IMR-90 (cell line): Measurements from ENCODE around the gene IGDCC3. TPM values are rescaled to one million over a fixed set of nuclear protein-coding genes. Genes with fewer than 3 reads are reported as not detected.
A peak's percentile ranks its signal among the peaks of the same experiment; 100 is the strongest.

ENCODE experiments used
- ATAC-seq: fragments of 200-7000 bp; cut with Tn5 transposase; 2 replicates; pipeline ENCODE4 v1.9.1; 2020; ENCODE audit warnings: low read depth, mild to moderate bottlenecking, moderate library complexity
- BruUV-seq: library from RNA; stranded (reverse); fragments of 400-500 nt; replicated peaks from 2 replicates; lab custom pipeline; 2021; lab: Mats Ljungman, UMichigan
- CTCF ChIA-PET: fragments of 300-600 bp; formaldehyde crosslinking; extraction: SDS; loops from one replicate; lab custom pipeline; 2021; ENCODE audit warnings: antibody characterized with exemption; lab: Yijun Ruan, JAX
- POLR2A ChIA-PET: fragments of 300-600 bp; sonication (Branson Sonifier 250); formaldehyde crosslinking; loops from one replicate; lab custom pipeline; 2022; ENCODE audit warnings: antibody characterized with exemption; ENCODE audit not compliant: unreplicated experiment; lab: Charles Lee
- DNase-seq: peaks from one replicate; pipeline ENCODE4 v3.0.0; 2013
- H2AFZ ChIP-seq: replicated peaks from 2 replicates; pipeline ENCODE3; 2013; ENCODE audit warnings: low read length, mild to moderate bottlenecking; ENCODE audit not compliant: poor library complexity
- H2AK5ac ChIP-seq: 2 replicates; pipeline ENCODE4 v1.6.1; 2013; ENCODE audit warnings: low read depth, low read length, inconsistent platforms
- H2AK9ac ChIP-seq: replicated peaks from 2 replicates; pipeline ENCODE3; 2013; ENCODE audit warnings: mild to moderate bottlenecking, low read depth, low read length, moderate library complexity; ENCODE audit not compliant: poor library complexity
- H2BK120ac ChIP-seq: 2 replicates; pipeline ENCODE4 v1.6.1; 2013; ENCODE audit warnings: low read depth, low read length, inconsistent platforms
- H2BK15ac ChIP-seq: 3 replicates; pipeline ENCODE4 v1.6.1; 2013; ENCODE audit warnings: low read depth, low read length, inconsistent platforms
- H2BK20ac ChIP-seq: 2 replicates; pipeline ENCODE4 v1.6.1; 2013; ENCODE audit warnings: low read depth, mild to moderate bottlenecking, inconsistent platforms, low read length, moderate library complexity
- H2BK5ac ChIP-seq: 2 replicates; pipeline ENCODE4 v1.6.1; 2013; ENCODE audit warnings: mild to moderate bottlenecking, low read depth, low read length, inconsistent platforms; ENCODE audit not compliant: poor library complexity, severe bottlenecking
- H3K14ac ChIP-seq: replicated peaks from 2 replicates; pipeline ENCODE4 v1.6.1; 2013; ENCODE audit warnings: low read depth, low read length, inconsistent platforms
- H3K18ac ChIP-seq: 2 replicates; pipeline ENCODE4 v1.6.1; 2013; ENCODE audit warnings: low read depth, low read length, control low read depth
- H3K23ac ChIP-seq: 2 replicates; pipeline ENCODE4 v1.6.1; 2013; ENCODE audit warnings: low read depth, low read length, inconsistent platforms
- H3K27ac ChIP-seq: 2 replicates; pipeline ENCODE4 v1.5.1; 2013; ENCODE audit warnings: mild to moderate bottlenecking, control low read depth, low read length; ENCODE audit not compliant: insufficient read depth
- H3K27me3 ChIP-seq: 2 replicates; pipeline ENCODE4 v1.6.1; 2013; ENCODE audit warnings: low read length; ENCODE audit not compliant: control insufficient read depth, insufficient read depth
- H3K36me3 ChIP-seq: 2 replicates; pipeline ENCODE4 v1.6.1; 2013; ENCODE audit warnings: low read length, mixed read lengths; ENCODE audit not compliant: control insufficient read depth, insufficient read depth
- H3K4ac ChIP-seq: 2 replicates; pipeline ENCODE4 v1.6.1; 2013; ENCODE audit warnings: low read depth, low read length, inconsistent platforms
- H3K4me1 ChIP-seq: 2 replicates; pipeline ENCODE4 v1.6.1; 2013; ENCODE audit warnings: low read length, mixed read lengths; ENCODE audit not compliant: control insufficient read depth, insufficient read depth
- H3K4me2 ChIP-seq: 2 replicates; pipeline ENCODE4 v1.6.1; 2013; ENCODE audit warnings: low read depth, mild to moderate bottlenecking, control low read depth, low read length, moderate library complexity
- H3K4me3 ChIP-seq: 2 replicates; pipeline ENCODE4 v1.5.1; 2013; ENCODE audit warnings: low read depth, mild to moderate bottlenecking, control low read depth, low read length, moderate library complexity; ENCODE audit not compliant: insufficient read depth
- H3K56ac ChIP-seq: 2 replicates; pipeline ENCODE4 v1.6.1; 2013; ENCODE audit warnings: low read length, inconsistent platforms; ENCODE audit not compliant: insufficient read depth; ENCODE audit errors: extremely low read depth
- H3K79me1 ChIP-seq, 2 experiments: 2 replicates each; pipeline ENCODE4 v1.6.1; 2013; ENCODE audit warnings: low read length in 2 of 2, inconsistent platforms in 1 of 2, low read depth in 1 of 2
- H3K9ac ChIP-seq: 2 replicates; pipeline ENCODE4 v1.6.1; 2013; ENCODE audit warnings: low read depth, low read length, control low read depth
- H3K9me1 ChIP-seq: 2 replicates; pipeline ENCODE4 v1.6.1; 2013; ENCODE audit warnings: low read length, inconsistent platforms; ENCODE audit not compliant: insufficient read depth
- H3K9me3 ChIP-seq: 2 replicates; pipeline ENCODE4 v1.6.1; 2013; ENCODE audit warnings: low read length; ENCODE audit not compliant: control insufficient read depth, insufficient read depth
- H4K20me1 ChIP-seq: 2 replicates; pipeline ENCODE4 v1.6.1; 2013; ENCODE audit warnings: low read length, inconsistent platforms; ENCODE audit not compliant: insufficient read depth
- H4K5ac ChIP-seq: 2 replicates; pipeline ENCODE4 v1.6.1; 2013; ENCODE audit warnings: mild to moderate bottlenecking, low read depth, low read length, control low read depth
- H4K8ac ChIP-seq, 2 experiments: 2 replicates each; pipeline ENCODE4 v1.6.1; 2013; ENCODE audit warnings: low read depth in 2 of 2, low read length in 2 of 2, control low read depth in 1 of 2, inconsistent platforms in 1 of 2
- H4K91ac ChIP-seq: 2 replicates; pipeline ENCODE4 v1.6.1; 2013; ENCODE audit warnings: low read depth, low read length, inconsistent platforms; ENCODE audit not compliant: insufficient read depth
- BHLHE40 ChIP-seq: fragments of 150-350 bp; IDR thresholded peaks from 2 replicates; pipeline ENCODE4 v1.6.1; 2016; ENCODE audit warnings: mild to moderate bottlenecking, low read depth, low read length
- CEBPB ChIP-seq: IDR thresholded peaks from 2 replicates; pipeline ENCODE4 v1.6.1; 2012; ENCODE audit warnings: low read depth, low read length, improper control_type of control experiment
- CHD1 ChIP-seq: IDR thresholded peaks from 2 replicates; pipeline ENCODE4 v1.6.1; 2012; ENCODE audit warnings: low read depth, low read length, improper control_type of control experiment
- FOS ChIP-seq: fragments of 150-350 bp; IDR thresholded peaks from 2 replicates; pipeline ENCODE4 v1.6.1; 2016; ENCODE audit warnings: low read depth, low read length
- MAFK ChIP-seq: IDR thresholded peaks from 2 replicates; pipeline ENCODE4 v1.6.1; 2012; ENCODE audit warnings: low read depth, low read length, improper control_type of control experiment
- MAZ ChIP-seq: IDR thresholded peaks from 2 replicates; pipeline ENCODE4 v1.6.1; 2012; ENCODE audit warnings: low read depth, mild to moderate bottlenecking, low read length, improper control_type of control experiment, moderate library complexity, borderline replicate concordance
- MXI1 ChIP-seq: IDR thresholded peaks from 2 replicates; pipeline ENCODE4 v1.6.1; 2012; ENCODE audit warnings: low read depth, mild to moderate bottlenecking, low read length, moderate library complexity, borderline replicate concordance
- NFE2L2 ChIP-seq: fragments of 150-350 bp; IDR thresholded peaks from 2 replicates; pipeline ENCODE4 v1.6.1; 2016; ENCODE audit warnings: low read depth, mild to moderate bottlenecking, low read length
- POLR2A ChIP-seq: IDR thresholded peaks from 2 replicates; pipeline ENCODE4 v1.6.1; 2012; ENCODE audit warnings: mild to moderate bottlenecking, low read depth, low read length
- RAD21 ChIP-seq: IDR thresholded peaks from 2 replicates; pipeline ENCODE4 v1.6.1; 2012; ENCODE audit warnings: low read length, improper control_type of control experiment
- RCOR1 ChIP-seq: IDR thresholded peaks from 2 replicates; pipeline ENCODE4 v1.6.1; 2012; ENCODE audit warnings: mild to moderate bottlenecking, low read length, improper control_type of control experiment; ENCODE audit not compliant: insufficient replicate concordance
- RFX5 ChIP-seq: IDR thresholded peaks from 2 replicates; pipeline ENCODE4 v1.8.0; 2012; ENCODE audit warnings: low read depth, mild to moderate bottlenecking, low read length, moderate library complexity
- SMC3 ChIP-seq: fragments of 150-350 bp; IDR thresholded peaks from 2 replicates; pipeline ENCODE4 v1.6.1; 2016; ENCODE audit warnings: low read depth, mild to moderate bottlenecking, antibody characterized with exemption, low read length, moderate library complexity
- WGBS, 2 experiments: methylation state at CpG; one replicate each; pipeline versions ENCODE4 v1.1.5 to v1.1.7; 2013; ENCODE audit warnings: missing lambda C conversion rate in 2 of 2; ENCODE audit not compliant: insufficient read length in 1 of 2; ENCODE audit errors: extremely low coverage in 2 of 2; 5-methylcytosine and 5-hydroxymethylcytosine counted together
- dilution Hi-C: fragments of 300-500 bp; cut with HindIII; formaldehyde crosslinking; loops from one replicate; pipeline ENCODE4 v1.14.3; 2018; ENCODE audit warnings: low sequenced_read_pairs; ENCODE audit not compliant: unreplicated experiment
- in situ Hi-C: fragments of 300-500 bp; cut with MboI; formaldehyde crosslinking; loops from 3 replicates; pipeline ENCODE4 v1.14.3; 2019; ENCODE audit warnings: low sequenced_read_pairs, inconsistent platforms, mixed read lengths
- intact Hi-C: fragments of 100-400 bp; cut with micrococcal nuclease; formaldehyde crosslinking; loops from 2 replicates; pipeline ENCODE4 v1.10.0; 2022
- polyA plus RNA-seq, 3 experiments: library from polyadenylated mRNA; depleted of rRNA; stranded (reverse); fragments of >200 nt; gene quantifications; 2 replicates each; pipeline ENCODE4 v1.2.3, GENCODE V29; 2012; ENCODE audit warnings: low replicate concordance in 1 of 3
- total RNA-seq: library from RNA; depleted of rRNA; stranded (reverse); fragments of >200 nt; gene quantifications from 2 replicates; pipeline ENCODE4 v1.2.3, GENCODE V29; 2012
- TF ChIP-seq, protein P1 (sequence below): fragments of 150-350 bp; IDR thresholded peaks from 2 replicates; pipeline ENCODE4 v1.6.1; 2016; ENCODE audit warnings: low read depth, mild to moderate bottlenecking, low read length, moderate library complexity, borderline replicate concordance
- TF ChIP-seq, protein P2 (sequence below): conservative IDR thresholded peaks from 2 replicates; pipeline ENCODE4 v1.5.1; 2012; ENCODE audit warnings: mild to moderate bottlenecking, low read depth, low read length, improper control_type of control experiment
- TF ChIP-seq, protein P3 (sequence below): fragments of 150-350 bp; IDR thresholded peaks from 2 replicates; pipeline ENCODE4 v1.6.1; 2017; ENCODE audit warnings: mild to moderate bottlenecking, antibody characterized with exemption, low read length, low read depth

The IGDCC3 gene
- total and polyA plus RNA-seq, 2 of the 4 experiments (the other 2 are of a cell fraction): 0.18 to 0.19 TPM

DNA sequence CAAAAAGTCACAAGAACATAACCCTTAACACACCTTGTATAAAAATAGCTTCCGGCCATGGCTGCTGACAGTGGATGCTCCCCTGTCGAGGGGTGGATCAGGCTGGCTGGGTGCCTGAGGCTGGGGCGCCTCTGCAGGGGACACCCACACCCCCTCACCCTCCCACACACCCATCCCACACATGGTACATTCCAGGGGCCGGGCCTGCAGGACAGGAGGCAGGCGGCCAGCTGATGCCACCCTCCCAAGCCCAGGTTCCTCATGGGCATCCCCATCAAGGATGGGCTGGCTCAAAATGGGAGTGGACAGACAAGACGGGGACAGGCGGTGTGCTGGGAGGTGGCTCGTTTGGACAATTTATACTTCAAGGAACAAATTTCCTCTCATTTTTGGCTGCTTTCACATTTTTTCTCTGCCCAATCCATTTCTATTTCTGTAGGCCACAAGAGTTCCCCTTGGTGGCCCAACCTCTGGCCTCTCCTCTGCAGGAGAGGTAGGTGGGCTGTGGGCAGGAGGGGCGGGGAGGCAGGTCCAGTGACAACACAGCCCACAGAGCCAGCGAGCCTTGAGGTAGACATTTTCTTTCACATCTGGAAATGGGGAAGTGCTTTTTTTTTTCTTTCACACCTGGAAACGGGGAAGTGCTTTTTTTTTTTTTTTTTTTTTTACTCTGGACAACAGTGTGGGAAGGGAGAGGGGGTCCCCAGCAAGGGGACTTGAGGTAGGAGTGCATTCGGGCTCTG lies 50.0 kb downstream of the IGDCC3 start:
- Histone ChIP-seq H2BK5ac (no peak overlapping the region), H3K9me3 (no peaks in the 10 kb centered on the region), H3K4me1 (no peaks in the 10 kb centered on the region), H3K27me3 (peaks cover 18% of the 10 kb centered on the region; the same call in 1 of the 2 replicates), H3K23ac (no peak overlapping the region), H2AK5ac (no peak overlapping the region), H3K4me3 (no peak overlapping the region), H3K4ac (no peak overlapping the region), H2AK9ac (peak overlapping the region; percentile 66), H3K18ac (no peak overlapping the region), H2AFZ (no peak overlapping the region), H2BK15ac (no peak overlapping the region), H4K91ac (no peak overlapping the region), H3K36me3 (no peaks in the 10 kb centered on the region), H3K14ac (no peak overlapping the region), H3K9ac (no peak overlapping the region), H4K5ac (no peak overlapping the region), H3K27ac (no peak overlapping the region), H3K9me1 (no peaks in the 10 kb centered on the region), H3K56ac (no peak overlapping the region), H3K4me2 (no peak overlapping the region), H2BK120ac (no peak overlapping the region), H4K20me1 (no peaks in the 10 kb centered on the region), H3K79me1 (no peaks in the 10 kb centered on the region), H2BK20ac (no peak overlapping the region), H4K8ac (no peak overlapping the region)
- CTCF ChIA-PET: no interaction called here
- POLR2A ChIA-PET: no interaction called here
- no peak for ATAC-seq
- dilution Hi-C loops (no loop called here), in situ Hi-C loops (no loop called here), intact Hi-C loops (no loop called here)
- no peak for TF ChIP-seq SMC3
- TF ChIP-seq MXI1: no peak
- no peak for TF ChIP-seq BHLHE40
- TF ChIP-seq RFX5: no peak
- TF ChIP-seq, protein P1, sequence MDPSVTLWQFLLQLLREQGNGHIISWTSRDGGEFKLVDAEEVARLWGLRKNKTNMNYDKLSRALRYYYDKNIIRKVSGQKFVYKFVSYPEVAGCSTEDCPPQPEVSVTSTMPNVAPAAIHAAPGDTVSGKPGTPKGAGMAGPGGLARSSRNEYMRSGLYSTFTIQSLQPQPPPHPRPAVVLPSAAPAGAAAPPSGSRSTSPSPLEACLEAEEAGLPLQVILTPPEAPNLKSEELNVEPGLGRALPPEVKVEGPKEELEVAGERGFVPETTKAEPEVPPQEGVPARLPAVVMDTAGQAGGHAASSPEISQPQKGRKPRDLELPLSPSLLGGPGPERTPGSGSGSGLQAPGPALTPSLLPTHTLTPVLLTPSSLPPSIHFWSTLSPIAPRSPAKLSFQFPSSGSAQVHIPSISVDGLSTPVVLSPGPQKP: no peak
- no peak for TF ChIP-seq RCOR1
- TF ChIP-seq MAZ: no peak
- no peak for TF ChIP-seq RAD21
- no peak for TF ChIP-seq FOS
- TF ChIP-seq CHD1: no peak
- TF ChIP-seq POLR2A: no peak
- no peak for TF ChIP-seq CEBPB
- no peak for TF ChIP-seq NFE2L2
- TF ChIP-seq, protein P2, sequence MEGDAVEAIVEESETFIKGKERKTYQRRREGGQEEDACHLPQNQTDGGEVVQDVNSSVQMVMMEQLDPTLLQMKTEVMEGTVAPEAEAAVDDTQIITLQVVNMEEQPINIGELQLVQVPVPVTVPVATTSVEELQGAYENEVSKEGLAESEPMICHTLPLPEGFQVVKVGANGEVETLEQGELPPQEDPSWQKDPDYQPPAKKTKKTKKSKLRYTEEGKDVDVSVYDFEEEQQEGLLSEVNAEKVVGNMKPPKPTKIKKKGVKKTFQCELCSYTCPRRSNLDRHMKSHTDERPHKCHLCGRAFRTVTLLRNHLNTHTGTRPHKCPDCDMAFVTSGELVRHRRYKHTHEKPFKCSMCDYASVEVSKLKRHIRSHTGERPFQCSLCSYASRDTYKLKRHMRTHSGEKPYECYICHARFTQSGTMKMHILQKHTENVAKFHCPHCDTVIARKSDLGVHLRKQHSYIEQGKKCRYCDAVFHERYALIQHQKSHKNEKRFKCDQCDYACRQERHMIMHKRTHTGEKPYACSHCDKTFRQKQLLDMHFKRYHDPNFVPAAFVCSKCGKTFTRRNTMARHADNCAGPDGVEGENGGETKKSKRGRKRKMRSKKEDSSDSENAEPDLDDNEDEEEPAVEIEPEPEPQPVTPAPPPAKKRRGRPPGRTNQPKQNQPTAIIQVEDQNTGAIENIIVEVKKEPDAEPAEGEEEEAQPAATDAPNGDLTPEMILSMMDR: no peak
- TF ChIP-seq, protein P3, sequence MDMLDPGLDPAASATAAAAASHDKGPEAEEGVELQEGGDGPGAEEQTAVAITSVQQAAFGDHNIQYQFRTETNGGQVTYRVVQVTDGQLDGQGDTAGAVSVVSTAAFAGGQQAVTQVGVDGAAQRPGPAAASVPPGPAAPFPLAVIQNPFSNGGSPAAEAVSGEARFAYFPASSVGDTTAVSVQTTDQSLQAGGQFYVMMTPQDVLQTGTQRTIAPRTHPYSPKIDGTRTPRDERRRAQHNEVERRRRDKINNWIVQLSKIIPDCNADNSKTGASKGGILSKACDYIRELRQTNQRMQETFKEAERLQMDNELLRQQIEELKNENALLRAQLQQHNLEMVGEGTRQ: no peak
- no peak for TF ChIP-seq MAFK
- 80% methylated on average over 1 of the region's 12 CpGs; no CpG with 5 or more reads in 1 of the 2 experiments for WGBS, 2 experiments
- no TSS peak for BruUV-seq
- no peak for DNase-seq
